GM12878 (cell line): ENCODE data around the gene ADAMTS18. TPM values are rescaled to one million over a fixed set of nuclear protein-coding genes. Genes with fewer than 3 reads are reported as not detected.

Experiments
- ATAC-seq: fragments of 200-7000 bp; cut with Tn5 transposase; 3 replicates; pipeline ENCODE4 v1.9.1; 2020; ENCODE audit warnings: mild to moderate bottlenecking, moderate library complexity
- BruUV-seq: library from RNA; stranded (reverse); fragments of 400-500 nt; replicated peaks from 2 replicates; lab custom pipeline; 2021; lab: Mats Ljungman, UMichigan
- CTCF ChIA-PET: fragments of 300-600 bp; sonication (Branson Sonifier 250); formaldehyde crosslinking; extraction: SDS; loops from one replicate; lab custom pipeline; 2021; ENCODE audit warnings: inconsistent platforms; lab: Yijun Ruan, JAX
- POLR2A ChIA-PET: fragments of 350-600 bp; formaldehyde crosslinking; extraction: SDS; loops from one replicate; lab custom pipeline; 2021; ENCODE audit warnings: inconsistent platforms; lab: Charles Lee
- RAD21 ChIA-PET: fragments of 300-600 bp; sonication (Branson Sonifier 250); formaldehyde crosslinking; loops from one replicate; lab custom pipeline; 2023; ENCODE audit warnings: antibody characterized with exemption; ENCODE audit not compliant: unreplicated experiment; lab: Charles Lee
- SMC1A ChIA-PET: fragments of 300-600 bp; sonication (Branson Sonifier 250); formaldehyde crosslinking; loops from one replicate; lab custom pipeline; 2023; ENCODE audit not compliant: unreplicated experiment, uncharacterized antibody; lab: Charles Lee
- DNase-seq: peaks from one replicate; pipeline ENCODE4 v3.0.0-alpha.2; 2011; ENCODE audit warnings: low read depth, low spot score
- FAIRE-seq: peaks from 3 replicates; lab custom pipeline; 2011; peaks lifted over from hg19 to GRCh38; lab: Jason Lieb, UNC
- H2AFZ ChIP-seq: 2 replicates; pipeline ENCODE4 v1.6.0; 2011; ENCODE audit warnings: low read depth, low read length, control low read depth; ENCODE audit not compliant: control insufficient read depth
- H3K27ac ChIP-seq: 2 replicates; pipeline ENCODE4 v1.5.1; 2011; ENCODE audit warnings: control low read depth; ENCODE audit not compliant: control insufficient read depth, insufficient read depth
- H3K27me3 ChIP-seq, 2 experiments: replicated peaks in 1 of 2; 2 replicates each; pipeline versions ENCODE4 v1.6.0 to v1.6.1; 2011; ENCODE audit warnings: low read length in 1 of 2; ENCODE audit not compliant: control insufficient read depth in 2 of 2, insufficient read depth in 2 of 2
- H3K36me3 ChIP-seq, 2 experiments: 2 replicates each; pipeline ENCODE4 v1.5.1; 2011; ENCODE audit warnings: low read length in 1 of 2; ENCODE audit not compliant: control insufficient read depth in 2 of 2, insufficient read depth in 2 of 2
- H3K4me1 ChIP-seq: 2 replicates; pipeline ENCODE4 v1.6.1; 2011; ENCODE audit warnings: mild to moderate bottlenecking, low read length, moderate library complexity, mixed read lengths; ENCODE audit not compliant: control insufficient read depth, insufficient read depth
- H3K4me2 ChIP-seq: 2 replicates; pipeline ENCODE4 v1.6.0; 2011; ENCODE audit warnings: control low read depth; ENCODE audit not compliant: control insufficient read depth, insufficient read depth
- H3K4me3 ChIP-seq: fragments of 200-600 bp; sonication (generic); 2 replicates; pipeline ENCODE4 v1.5.1; 2016
- H3K79me2 ChIP-seq: 2 replicates; pipeline ENCODE4 v1.6.0; 2011; ENCODE audit warnings: low read length; ENCODE audit not compliant: control insufficient read depth, insufficient read depth
- H3K9ac ChIP-seq: 2 replicates; pipeline ENCODE4 v1.8.0; 2011; ENCODE audit warnings: low read length, control low read depth, mixed read lengths; ENCODE audit not compliant: control insufficient read depth, insufficient read depth
- H3K9me3 ChIP-seq: replicated peaks from 3 replicates; pipeline ENCODE4 v1.5.1; 2011; ENCODE audit warnings: mild to moderate bottlenecking, low read length; ENCODE audit not compliant: control insufficient read depth, insufficient read depth
- H4K20me1 ChIP-seq: 2 replicates; pipeline ENCODE4 v1.6.0; 2011; ENCODE audit not compliant: control insufficient read depth, insufficient read depth
- ATF7 ChIP-seq: fragments of 450-650 bp; IDR thresholded peaks from 2 replicates; pipeline ENCODE4 v1.6.1; 2016; ENCODE audit warnings: low read depth, mild to moderate bottlenecking
- BACH1 ChIP-seq: fragments of 450-650 bp; IDR thresholded peaks from 2 replicates; pipeline ENCODE4 v1.6.1; 2017; ENCODE audit warnings: mild to moderate bottlenecking, borderline replicate concordance
- CBX3 ChIP-seq: fragments of 200-600 bp; sonication (generic); IDR thresholded peaks from 2 replicates; pipeline ENCODE4 v1.6.1; 2016; ENCODE audit warnings: low read depth, borderline replicate concordance
- CBX5 ChIP-seq: sonication (generic); IDR thresholded peaks from 2 replicates; pipeline ENCODE4 v1.6.1; 2016; ENCODE audit warnings: low read depth, moderate library complexity, mild to moderate bottlenecking, inconsistent platforms
- EGR1 ChIP-seq, 2 experiments: IDR thresholded peaks; 1 replicate in 1 of 2; 2 replicates in 1 of 2; pipeline ENCODE4 v1.6.1; 2011 to 2012; ENCODE audit warnings: low read depth in 2 of 2, low read length in 2 of 2, borderline replicate concordance in 1 of 2, mild to moderate bottlenecking in 1 of 2, moderate library complexity in 1 of 2
- GATAD2B ChIP-seq: fragments of 450-650 bp; conservative IDR thresholded peaks from 2 replicates; pipeline ENCODE4 v1.6.1; 2017; ENCODE audit warnings: low read depth, mild to moderate bottlenecking, moderate library complexity
- HDAC2 ChIP-seq: fragments of 200-600 bp; sonication (generic); IDR thresholded peaks from 2 replicates; pipeline ENCODE4 v1.6.1; 2017
- IKZF2 ChIP-seq, 2 experiments: fragments of 450-650 bp; IDR thresholded peaks; 2 replicates each; pipeline ENCODE4 v1.6.1; 2017; ENCODE audit warnings: mild to moderate bottlenecking in 2 of 2, moderate library complexity in 2 of 2
- MAX ChIP-seq: IDR thresholded peaks from 2 replicates; pipeline ENCODE4 v1.6.1; 2012; ENCODE audit warnings: low read depth, low read length, improper control_type of control experiment
- NBN ChIP-seq: fragments of 450-650 bp; IDR thresholded peaks from 2 replicates; pipeline ENCODE4 v1.6.1; 2016
- PAX5 ChIP-seq: IDR thresholded peaks from 2 replicates; pipeline ENCODE4 v1.6.1; 2011; ENCODE audit warnings: low read depth, low read length, borderline replicate concordance
- POLR2AphosphoS2 ChIP-seq: IDR thresholded peaks from 2 replicates; pipeline ENCODE4 v1.6.1; 2011; ENCODE audit warnings: low read depth, mild to moderate bottlenecking, low read length, improper control_type of control experiment, moderate library complexity
- SPI1 ChIP-seq: IDR thresholded peaks from 2 replicates; pipeline ENCODE4 v1.6.1; 2011; ENCODE audit warnings: low read depth, mild to moderate bottlenecking, low read length, moderate library complexity, borderline replicate concordance; ENCODE audit not compliant: insufficient read depth
- TBL1XR1 ChIP-seq: IDR thresholded peaks from 2 replicates; pipeline ENCODE4 v1.6.1; 2012; ENCODE audit warnings: low read depth, low read length, improper control_type of control experiment
- USF2 ChIP-seq: IDR thresholded peaks from 2 replicates; pipeline ENCODE4 v1.6.1; 2011; ENCODE audit warnings: low read depth, low read length, improper control_type of control experiment, borderline replicate concordance
- WRNIP1 ChIP-seq: IDR thresholded peaks from 2 replicates; pipeline ENCODE4 v1.6.1; 2011; ENCODE audit warnings: low read depth, low read length, improper control_type of control experiment, borderline replicate concordance
- WGBS: methylation state at CpG from one replicate; pipeline ENCODE4 v1.1.6; 2016; ENCODE audit warnings: low lambda C conversion rate; ENCODE audit not compliant: insufficient replicate concordance, insufficient coverage; ENCODE audit errors: missing lambda C conversion rate; 5-methylcytosine and 5-hydroxymethylcytosine counted together
- in situ Hi-C: fragments of 300-500 bp; cut with MboI; formaldehyde crosslinking; loops from 9 replicates; pipeline ENCODE4 v1.14.3; 2018; ENCODE audit warnings: mixed read lengths
- intact Hi-C: fragments of 100-400 bp; cut with micrococcal nuclease; formaldehyde crosslinking; loops from one replicate; pipeline ENCODE4 v1.14.2; 2022; ENCODE audit not compliant: unreplicated experiment
- polyA plus RNA-seq, 11 experiments: library from polyadenylated mRNA; depleted of rRNA in 4 of 11; unstranded in 6 of 11; stranded (reverse) in 5 of 11; fragments of >200 nt; fragmentation: Nextera tagmentation in 4 of 11; fragmentation: Illumina TruSeq in 1 of 11; extraction: Ambion mirVana in 4 of 11; extraction: Trizol in 1 of 11; gene quantifications; 1 replicate in 1 of 11; 2 replicates in 10 of 11; pipeline versions ENCODE4 v1.2.1 to v1.2.3, GENCODE V29; 2011 to 2016; ENCODE audit warnings: inconsistent platforms in 2 of 11, missing spikeins in 2 of 11, low read depth in 1 of 11
- total RNA-seq, 4 experiments: library from RNA; depleted of rRNA in 3 of 4; stranded (reverse); fragments of >200 nt in 3 of 4; fragmentation: Illumina TruSeq in 1 of 4; extraction: Trizol in 1 of 4; gene quantifications; 2 replicates each; pipeline versions ENCODE4 v1.2.1 to v1.2.3, GENCODE V29; 2013 to 2021
- TF ChIP-seq, protein P1 (sequence below): fragments of 450-650 bp; IDR thresholded peaks from 2 replicates; pipeline ENCODE4 v1.6.1; 2018; ENCODE audit warnings: borderline replicate concordance, mild to moderate bottlenecking; ENCODE audit not compliant: partially characterized antibody

The ADAMTS18 gene
- total and polyA plus RNA-seq, 10 of the 15 experiments (the other 5 are each of a cell fraction or from before 2014, with no cell fraction given): not detected

DNA sequence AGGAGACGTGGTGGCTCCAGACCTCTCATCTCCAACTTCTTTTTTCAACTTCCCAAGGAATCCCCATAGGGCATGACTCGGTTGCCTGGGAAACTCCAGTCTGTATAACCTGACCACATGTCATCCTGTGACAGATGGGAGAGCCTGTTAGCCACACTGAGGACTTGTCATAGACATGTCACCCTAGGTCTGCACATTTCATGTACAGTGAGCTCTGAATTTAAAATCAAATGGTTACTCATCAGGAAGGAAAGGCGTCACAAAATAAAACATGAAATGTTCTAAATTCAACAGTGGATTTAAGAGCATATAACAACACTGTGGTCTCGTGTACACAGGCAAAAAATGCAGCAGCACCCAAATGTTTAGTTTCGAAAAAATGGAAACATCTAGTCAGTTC is 22.2 kb upstream of the ADAMTS18 start:
- Histone ChIP-seq H3K4me2 (no peak overlapping the region), H2AFZ (no peak overlapping the region), H3K9me3 (no peaks in the 10 kb centered on the region), H3K27me3 (no peaks in the 10 kb centered on the region), H3K27ac (no peak overlapping the region), H3K36me3 (no peaks in the 10 kb centered on the region), H3K4me1 (no peaks in the 10 kb centered on the region), H4K20me1 (no peaks in the 10 kb centered on the region), H3K79me2 (no peaks in the 10 kb centered on the region), H3K4me3 (no peak overlapping the region), H3K9ac (no peak overlapping the region)
- CTCF ChIA-PET: no interaction called here
- no TSS peak for BruUV-seq
- intact Hi-C loops: no loop called here
- RAD21 ChIA-PET: no interaction called here
- SMC1A ChIA-PET: no interaction called here
- 3% methylated on average over 5 of the region's 5 CpGs for WGBS
- in situ Hi-C loops: no loop called here
- POLR2A ChIA-PET: no interaction called here
- no peak for ATAC-seq
- TF ChIP-seq TBL1XR1 (no peak), IKZF2 (IDR thresholded peaks at IDR 0.05) (no peak), EGR1 (IDR thresholded peaks at IDR 0.05; ENCODE audit: borderline replicate concordance in 1 of 2, low read depth in 2 of 2, low read length in 2 of 2) (no peak), HDAC2 (no peak), USF2 (no peak), CBX3 (no peak), NBN (no peak)
- FAIRE-seq: no peak
- DNase-seq: no peak

GRCh38 chr16:77452243-77452642 is 17.4 kb upstream of the ADAMTS18 start:
- BruUV-seq: no TSS peak
- no peak overlapping the region for H3K9ac ChIP-seq
- no peak overlapping the region for H2AFZ ChIP-seq
- no peak overlapping the region for H3K27ac ChIP-seq
- FAIRE-seq: no peak
- TF ChIP-seq POLR2AphosphoS2: no peak
- TF ChIP-seq ATF7: no peak
- no peak for TF ChIP-seq GATAD2B
- TF ChIP-seq, protein P1, sequence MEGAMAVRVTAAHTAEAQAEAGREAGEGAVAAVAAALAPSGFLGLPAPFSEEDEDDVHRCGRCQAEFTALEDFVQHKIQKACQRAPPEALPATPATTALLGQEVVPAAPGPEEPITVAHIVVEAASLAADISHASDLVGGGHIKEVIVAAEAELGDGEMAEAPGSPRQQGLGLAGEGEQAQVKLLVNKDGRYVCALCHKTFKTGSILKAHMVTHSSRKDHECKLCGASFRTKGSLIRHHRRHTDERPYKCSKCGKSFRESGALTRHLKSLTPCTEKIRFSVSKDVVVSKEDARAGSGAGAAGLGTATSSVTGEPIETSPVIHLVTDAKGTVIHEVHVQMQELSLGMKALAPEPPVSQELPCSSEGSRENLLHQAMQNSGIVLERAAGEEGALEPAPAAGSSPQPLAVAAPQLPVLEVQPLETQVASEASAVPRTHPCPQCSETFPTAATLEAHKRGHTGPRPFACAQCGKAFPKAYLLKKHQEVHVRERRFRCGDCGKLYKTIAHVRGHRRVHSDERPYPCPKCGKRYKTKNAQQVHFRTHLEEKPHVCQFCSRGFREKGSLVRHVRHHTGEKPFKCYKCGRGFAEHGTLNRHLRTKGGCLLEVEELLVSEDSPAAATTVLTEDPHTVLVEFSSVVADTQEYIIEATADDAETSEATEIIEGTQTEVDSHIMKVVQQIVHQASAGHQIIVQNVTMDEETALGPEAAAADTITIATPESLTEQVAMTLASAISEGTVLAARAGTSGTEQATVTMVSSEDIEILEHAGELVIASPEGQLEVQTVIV: no peak
- TF ChIP-seq BACH1: no peak
- TF ChIP-seq CBX5: no peak
- no peak for TF ChIP-seq MAX
- TF ChIP-seq PAX5: no peak
- TF ChIP-seq WRNIP1: no peak
- TF ChIP-seq SPI1: no peak
- DNase-seq: no peak
- no peaks in the 10 kb centered on the region for H3K27me3 ChIP-seq
- no peak overlapping the region for H3K4me3 ChIP-seq
- CTCF ChIA-PET: interaction anchor here (1.2 kb wide), 1 partner anchor 133 kb away, joined by 3 read pairs; no protein-coding TSS in a partner anchor
- no peaks in the 10 kb centered on the region for H4K20me1 ChIP-seq
- no peaks in the 10 kb centered on the region for H3K9me3 ChIP-seq
- H3K79me2 ChIP-seq: no peaks in the 10 kb centered on the region
- H3K4me2 ChIP-seq: no peak overlapping the region
- ATAC-seq: no peak
- RAD21 ChIA-PET: no interaction called here
- intact Hi-C loops: no loop called here
- POLR2A ChIA-PET: no interaction called here
- WGBS: 49% methylated on average over 3 of the region's 3 CpGs
- no peaks in the 10 kb centered on the region for H3K4me1 ChIP-seq
- in situ Hi-C loops: no loop called here
- SMC1A ChIA-PET: no interaction called here
- H3K36me3 ChIP-seq: no peaks in the 10 kb centered on the region
